ENCODE measurements around the gene KRT71.

The KRT71 gene

DNA sequence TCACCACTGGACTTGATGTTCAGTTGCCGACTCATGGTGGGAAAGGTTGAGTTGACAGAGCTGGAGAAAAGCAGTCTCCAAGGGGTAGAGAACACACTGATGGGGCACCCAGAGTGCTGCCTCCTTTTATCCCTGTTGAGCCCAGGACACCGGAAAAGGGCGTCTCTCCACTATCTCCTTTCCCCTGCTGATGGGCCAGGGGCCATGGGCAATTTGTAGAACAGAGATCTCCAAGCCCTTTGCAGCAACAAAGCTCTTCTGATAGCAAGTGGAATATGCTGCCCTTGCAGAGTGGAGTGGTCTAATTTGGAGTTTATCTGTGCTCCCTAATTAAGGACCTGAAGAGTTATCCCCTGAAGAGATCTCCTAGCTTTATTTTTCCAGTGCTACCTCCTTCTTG lies 20.8 kb upstream of the KRT71 start, which contains the start of gene KRT74:
TSS of gene KRT74 (minus strand) at position 101 of the 400 bp plus-strand sequence. CDS start at position 35, 66 bp downstream.
- FAIRE-seq, result no peak

DNA sequence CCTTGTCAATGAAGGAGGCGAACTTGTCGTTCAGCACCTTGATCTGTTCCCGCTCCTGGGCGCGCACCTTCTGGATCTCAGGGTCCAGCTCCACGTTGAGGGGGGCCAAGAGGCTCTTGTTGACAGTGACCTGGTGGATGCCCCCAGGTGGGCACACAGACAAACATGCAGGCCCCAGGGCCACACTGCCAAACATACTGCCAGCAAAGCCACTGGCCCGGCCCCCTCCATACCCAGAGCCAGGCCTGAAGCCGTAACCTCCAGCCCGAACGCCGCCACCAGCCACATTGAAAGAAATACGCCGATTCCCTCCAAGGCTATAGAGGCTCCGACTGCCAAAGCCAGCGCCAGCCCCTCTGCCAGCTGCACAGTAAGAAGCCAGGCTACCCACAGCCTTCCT lies 20.4 kb upstream of the KRT71 start:
- FAIRE-seq, result no peak

DNA sequence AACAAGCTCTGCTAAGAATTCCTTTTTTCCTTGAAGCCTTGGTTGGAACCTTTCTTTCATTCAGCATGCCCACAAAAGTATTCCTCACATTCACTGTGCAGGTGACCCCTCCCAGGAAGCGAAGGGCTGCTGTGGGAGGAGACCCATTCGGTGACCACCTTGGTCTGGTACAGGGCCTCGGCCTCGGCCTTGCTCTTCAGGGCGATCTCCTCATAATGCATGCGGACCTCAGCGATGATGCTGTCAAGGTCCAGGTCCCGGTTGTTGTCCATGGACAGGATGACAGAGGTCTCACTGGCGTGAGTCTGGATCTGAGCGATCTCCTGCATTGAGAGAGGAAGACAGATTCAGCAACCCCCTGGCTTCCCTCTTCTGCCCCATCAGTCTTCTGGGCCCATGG lies 17.6 kb upstream of the KRT71 start:
- no peak for FAIRE-seq

DNA sequence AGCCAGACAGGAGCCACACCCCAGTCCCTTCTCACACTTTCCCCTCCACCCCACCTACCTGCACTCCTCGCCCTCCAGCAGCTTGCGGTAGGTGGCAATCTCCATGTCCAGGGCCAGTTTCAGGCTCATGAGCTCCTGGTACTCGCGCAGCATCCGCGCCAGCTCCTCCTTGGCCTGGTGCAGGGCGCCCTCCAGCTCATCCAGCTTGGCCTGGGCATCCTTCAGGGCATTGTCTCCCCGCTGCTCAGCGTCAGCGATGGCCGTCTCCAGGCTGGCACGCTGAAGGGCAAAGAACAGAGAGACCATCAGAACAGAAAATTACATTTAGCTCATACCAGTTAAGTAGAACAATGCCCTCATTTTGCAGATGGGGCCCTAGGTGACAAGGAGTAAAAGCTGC lies 15.2 kb upstream of the KRT71 start:
- FAIRE-seq, result no peak

DNA sequence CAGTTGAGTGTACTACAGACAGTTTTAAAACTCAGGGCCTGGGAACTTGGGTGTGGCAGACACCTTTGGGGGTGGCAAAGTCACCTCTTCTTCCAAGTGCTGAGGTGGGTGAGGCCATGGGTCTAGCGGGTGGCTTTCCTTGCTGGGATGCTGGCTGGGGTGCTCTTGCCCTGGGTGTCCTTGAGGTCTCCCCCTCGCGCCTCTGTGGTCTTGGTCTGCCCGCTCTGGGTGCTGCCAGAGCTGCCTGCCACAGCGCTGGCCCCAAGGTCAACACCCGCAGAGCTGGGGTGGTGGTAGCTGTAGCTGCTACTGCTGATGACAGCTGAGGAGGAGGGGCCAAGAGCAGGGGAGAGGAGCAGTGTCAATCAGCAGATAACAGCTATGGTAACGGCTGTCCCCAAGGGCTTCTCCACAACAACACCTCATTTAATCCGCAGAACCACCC lies 13.9 kb upstream of the KRT71 start:
- no peak for FAIRE-seq

DNA sequence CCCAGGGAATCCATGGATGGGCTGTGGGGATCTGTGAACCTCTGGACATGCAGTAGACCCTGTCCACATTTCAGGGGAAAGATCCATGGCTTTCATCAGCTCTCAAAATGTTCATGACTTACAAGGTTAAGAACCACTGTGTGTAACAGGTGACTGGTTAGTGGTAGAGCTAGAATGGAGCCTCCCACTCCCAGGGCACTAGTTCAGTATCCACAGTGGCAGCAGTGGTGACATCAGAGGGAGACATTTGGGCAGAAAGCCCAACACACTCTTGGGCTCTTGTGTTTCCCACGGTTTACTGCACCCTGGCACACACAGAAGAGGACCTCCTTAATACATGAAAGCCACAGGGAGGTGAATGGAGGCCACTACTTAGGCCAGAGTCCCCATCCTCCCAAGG lies 11.6 kb upstream of the KRT71 start:
- FAIRE-seq, result no peak

DNA sequence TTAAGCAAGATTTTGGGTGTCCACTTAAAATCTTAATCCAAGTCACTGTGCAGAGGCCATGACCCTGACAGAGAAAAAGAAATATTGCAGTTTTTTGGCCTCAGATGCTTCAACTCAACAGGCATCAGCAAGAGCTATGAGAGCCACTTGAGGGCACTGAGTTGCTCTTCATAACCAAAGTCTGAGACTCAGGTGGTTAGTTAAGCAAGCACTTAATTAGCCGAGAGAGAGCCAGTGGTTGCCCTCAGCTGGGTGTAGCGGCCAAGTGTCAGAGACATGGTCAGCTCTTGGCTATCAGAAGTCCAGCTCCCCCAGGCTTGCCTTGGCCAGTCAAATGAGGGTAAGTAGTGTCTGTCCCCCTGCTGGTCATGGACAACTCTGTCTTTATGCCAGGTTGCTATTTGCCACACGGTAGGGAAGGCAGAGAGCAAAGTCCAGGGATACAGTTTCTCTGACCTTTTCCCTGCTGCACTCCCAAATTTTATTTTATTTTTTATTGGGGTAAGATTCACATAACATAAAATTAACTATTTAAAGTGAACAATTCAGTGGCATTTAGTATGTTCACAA lies 9.0 kb upstream of the KRT71 start:
- FAIRE-seq, result no peak

DNA sequence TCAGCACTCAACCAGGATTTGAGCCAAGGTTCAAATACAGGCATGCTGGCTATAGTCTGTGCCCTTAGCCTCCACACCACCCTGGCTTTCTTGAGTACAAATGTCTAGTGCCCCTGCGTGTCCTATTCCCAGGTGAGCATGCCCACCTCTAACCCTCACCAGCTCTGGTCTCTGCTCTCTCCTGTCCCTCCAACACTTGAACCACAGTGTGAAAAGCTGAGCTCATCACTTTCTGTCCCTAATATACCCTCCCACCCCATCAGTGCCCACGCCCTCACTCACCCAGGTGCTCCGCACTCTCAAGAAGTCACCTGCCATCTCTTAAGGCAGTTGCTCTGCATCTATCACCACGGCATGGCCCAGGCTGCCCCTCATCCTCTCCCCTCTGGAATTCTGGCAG lies 7.0 kb upstream of the KRT71 start:
- no peak for FAIRE-seq

DNA sequence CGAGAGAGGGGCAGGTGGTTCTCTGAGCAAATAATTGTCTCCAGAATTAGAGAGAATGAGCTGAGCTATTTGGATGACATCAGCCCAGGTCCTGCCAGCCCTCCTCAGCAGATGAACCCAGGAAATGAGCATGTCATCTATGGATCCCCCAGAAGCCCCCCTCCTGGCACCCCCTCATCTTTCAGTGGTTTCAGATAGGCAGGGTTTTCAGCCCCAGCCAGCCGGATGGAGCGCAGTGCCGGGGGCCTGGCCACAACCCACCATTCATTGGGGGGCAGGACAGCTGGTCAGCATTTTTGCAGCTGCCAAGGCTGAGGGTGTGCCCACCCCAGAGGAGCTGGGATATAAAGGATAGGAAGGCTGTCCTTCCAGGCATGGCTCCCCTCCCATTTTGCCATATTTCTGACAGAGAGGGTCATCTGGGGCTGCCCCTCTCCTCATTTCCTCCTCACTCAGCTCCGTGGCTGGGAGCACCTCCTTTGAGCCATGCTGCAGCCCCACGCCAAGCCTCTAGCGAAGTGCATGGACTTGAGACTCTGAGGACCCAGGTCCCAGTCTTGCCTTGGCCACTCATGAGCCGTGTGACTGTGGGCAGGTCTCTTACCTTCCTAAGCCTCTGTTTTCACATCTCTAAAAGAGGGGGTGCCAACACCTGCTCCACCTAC lies 6.0 kb upstream of the KRT71 start:
- FAIRE-seq, result no peak

DNA sequence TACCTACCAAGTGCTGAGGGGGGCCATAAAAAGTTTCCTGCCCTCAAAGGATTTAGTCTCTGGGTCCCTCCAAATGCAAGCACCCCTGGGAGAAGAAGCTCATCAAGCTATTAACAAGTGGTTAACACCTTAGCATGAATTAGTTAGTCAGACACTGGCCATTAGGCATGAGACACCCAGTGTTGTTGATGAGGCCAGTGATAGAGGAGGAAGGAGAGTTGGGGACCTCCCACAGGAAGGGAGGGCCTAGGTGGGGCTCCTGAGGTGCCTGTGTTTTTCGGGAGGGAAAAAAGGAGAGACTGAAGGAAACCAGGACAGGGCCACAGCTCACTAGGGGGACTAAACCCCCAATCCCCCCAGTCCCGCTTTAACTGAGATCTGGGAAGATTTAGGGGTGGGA lies 4.5 kb upstream of the KRT71 start:
- no peak for FAIRE-seq

DNA sequence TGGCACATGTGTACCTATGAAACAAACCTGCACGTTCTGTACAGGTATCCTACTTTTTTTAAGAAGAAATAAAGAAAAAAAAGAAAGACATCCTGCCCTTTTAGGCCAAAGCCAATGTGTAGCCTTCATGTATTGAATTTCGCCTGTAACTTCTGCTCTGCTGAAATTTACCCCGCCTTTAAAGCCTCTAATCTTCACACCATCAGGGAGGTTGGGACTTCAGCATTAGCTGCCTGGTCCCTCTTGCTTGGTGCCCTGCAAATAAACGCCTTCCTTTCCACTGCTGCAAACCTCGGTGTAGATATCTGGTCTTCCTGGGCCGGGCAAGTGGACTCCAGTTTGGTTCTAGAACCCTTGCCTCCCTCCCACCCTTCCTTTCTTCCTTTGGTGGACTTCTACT lies 2.6 kb upstream of the KRT71 start:
- no peak for FAIRE-seq

DNA sequence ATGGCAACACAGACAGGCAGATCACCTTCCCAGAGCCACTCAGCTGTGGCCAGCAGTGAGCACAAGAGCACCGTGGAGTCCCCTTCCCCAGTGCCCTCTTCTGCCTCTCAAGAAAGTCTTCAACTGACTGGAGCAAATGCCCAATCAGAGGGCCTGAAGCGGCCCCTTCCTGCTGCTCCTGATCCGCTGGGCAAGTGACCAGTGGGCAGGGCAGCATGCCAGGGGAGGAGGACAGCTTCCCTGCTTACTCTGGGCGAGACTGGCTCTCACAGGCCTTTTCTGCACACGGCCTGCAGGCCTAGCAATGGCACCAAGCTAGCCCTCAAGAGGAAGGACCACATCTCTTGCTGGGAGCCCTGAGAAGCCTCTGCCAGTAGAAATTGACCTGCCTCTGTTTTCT lies 890 bp downstream of the KRT71 start:
- FAIRE-seq, result no peak

DNA sequence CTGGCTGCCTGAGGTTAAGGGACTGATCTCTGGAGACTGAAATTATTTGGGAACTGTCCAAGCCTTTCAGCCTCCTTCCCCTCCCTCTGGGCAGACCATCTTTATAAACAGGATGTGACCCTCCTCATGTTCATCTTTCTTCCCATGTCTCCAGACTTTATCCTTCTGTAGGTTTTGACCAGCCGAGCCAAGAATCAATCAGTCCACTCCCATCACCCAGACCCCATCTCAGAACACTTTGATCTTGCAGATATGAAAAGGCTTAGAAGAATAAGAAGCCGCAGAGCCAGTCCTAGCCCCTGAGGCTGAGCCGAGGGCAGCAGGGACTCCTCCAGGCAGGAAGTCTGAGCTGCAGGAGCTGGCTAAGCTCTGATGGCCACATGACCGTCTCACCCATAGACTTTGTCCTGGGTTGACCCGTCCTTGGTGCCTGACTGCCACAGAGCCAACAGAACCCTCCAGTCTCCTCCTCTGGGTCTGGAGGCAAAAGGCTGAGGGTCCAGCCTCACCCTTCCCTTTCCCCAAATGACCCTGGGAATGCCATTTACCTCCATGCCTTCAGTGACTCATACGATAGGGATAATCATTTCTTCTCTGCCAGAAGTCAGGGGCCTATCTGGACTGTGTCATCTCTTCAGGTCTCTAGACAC lies 1.6 kb downstream of the KRT71 start:
- FAIRE-seq, result no peak

DNA sequence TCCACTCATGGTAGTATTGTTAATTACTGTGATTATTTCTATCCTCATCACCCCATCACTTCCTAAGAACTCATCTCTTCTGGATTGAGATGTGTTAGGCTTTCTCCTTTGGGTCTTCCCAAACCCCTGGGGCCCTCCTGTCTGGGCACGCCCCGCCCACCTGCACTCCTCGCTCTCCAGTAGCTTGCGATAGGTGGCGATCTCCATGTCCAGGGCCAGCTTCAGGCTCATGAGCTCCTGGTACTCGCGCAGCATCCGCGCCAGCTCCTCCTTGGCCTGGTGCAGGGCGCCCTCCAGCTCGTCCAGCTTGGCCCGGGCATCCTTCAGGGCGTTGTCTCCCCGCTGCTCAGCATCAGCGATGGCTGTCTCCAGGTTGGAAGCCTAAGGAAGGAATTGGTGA lies 6.8 kb downstream of the KRT71 start:
- FAIRE-seq, result no peak

DNA sequence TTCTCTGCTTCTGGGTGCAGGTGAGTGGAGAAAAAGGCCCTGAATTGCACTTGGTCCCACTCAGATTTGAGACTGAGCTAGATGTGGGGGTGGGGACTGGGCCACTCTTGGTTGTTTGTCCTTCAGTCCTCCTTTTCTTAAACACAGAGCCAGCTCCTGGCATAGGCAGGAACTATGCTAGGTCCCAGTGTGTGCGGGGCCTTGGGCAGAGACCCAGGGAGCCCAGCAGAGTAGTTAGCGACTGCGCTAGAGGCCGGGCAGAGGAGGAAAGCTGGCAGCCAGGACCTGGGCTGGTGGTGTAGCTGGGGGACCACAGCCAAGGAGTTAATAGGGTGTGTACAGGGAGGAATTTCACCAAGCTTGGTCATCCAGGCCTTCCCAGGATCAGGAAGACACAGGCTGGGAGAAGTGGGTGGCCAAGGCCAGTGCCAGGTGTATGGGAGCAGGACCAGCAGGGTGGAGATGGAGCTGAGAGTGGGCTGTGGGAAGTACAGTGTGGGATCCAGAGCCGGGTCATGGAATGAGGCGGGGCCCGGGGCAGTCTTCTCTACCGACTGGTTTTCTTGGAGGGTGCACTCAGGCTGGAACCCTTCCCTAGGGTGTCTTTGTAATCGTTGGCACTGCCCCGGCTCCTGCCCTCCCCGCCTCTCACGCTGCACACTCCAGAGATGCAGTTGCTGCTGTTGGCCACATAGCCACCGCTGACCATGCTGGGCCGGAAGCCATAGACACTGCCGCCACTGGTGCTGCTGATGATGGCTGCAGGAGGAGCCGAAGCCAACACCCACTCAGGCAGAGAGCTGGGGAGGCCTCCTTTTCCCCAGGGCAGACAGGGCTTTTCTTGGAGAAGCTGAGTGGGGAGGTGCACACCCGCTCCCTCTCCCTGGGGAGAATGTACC lies 8.7 kb downstream of the KRT71 start:
- no peak for FAIRE-seq

DNA sequence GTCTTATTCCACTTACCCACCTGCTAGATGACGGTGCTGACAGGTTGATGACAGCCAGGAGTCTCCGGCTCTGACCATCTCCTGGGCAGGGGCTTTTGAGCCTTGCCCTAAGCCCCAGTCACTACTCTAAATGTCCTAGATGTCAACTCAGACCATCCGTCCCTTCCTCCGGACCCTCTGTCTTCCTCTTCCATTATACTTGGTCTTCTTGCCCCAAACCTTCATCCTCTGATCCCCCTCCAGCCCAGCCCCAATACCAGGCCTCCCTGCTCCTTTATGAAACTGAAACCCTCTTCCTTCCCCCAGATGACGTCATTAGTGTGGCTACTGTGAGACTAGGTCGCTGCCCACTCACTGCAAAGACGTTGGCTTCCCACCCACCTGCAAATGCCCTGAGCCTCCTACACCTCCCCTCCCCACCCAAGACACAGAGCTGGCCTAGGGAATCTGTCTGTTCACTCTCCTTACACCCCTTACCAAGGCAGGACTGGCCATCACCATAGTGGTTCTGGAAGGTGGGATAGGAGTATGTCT lies 10.1 kb downstream of the KRT71 start:
- no peak for FAIRE-seq

DNA sequence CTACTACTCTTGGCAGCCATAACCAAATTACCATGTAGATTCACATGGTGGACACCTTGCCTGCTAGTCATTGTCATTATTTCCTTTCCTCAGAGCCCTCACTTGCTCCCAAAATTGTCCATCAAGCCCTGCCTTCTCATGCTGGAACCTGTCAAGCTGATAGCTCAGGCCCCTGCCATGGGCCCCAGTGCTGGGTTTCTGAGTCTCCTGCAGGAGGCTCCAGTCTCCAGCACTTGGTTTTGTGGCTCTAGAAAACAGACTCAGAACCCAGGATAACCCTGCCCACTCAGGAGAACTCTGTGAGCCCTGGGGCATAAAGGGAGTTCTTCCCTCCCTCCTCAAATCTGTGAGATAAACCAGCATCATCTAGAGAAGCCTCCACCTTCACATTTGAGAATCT lies 10.8 kb downstream of the KRT71 start:
- FAIRE-seq, result no peak

DNA sequence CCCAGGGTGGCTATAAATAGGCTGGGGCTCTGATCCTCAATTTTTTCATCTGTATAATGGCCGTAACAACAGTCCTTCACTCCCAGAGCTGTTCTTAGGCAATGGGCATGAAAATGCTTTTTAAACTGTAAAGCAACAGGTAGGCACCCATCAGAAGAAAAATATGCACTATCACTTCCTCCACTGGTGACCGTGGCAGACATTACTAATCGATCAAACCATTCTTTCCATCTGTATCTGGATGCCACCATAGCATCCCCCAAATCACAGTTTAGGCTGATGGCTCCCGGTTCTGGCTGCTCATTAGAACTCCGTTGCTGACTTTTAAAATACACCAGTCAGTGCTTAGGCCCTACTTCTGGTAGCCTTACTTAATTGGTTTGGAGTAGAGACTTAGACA lies 11.2 kb downstream of the KRT71 start:
- FAIRE-seq, result no peak

DNA sequence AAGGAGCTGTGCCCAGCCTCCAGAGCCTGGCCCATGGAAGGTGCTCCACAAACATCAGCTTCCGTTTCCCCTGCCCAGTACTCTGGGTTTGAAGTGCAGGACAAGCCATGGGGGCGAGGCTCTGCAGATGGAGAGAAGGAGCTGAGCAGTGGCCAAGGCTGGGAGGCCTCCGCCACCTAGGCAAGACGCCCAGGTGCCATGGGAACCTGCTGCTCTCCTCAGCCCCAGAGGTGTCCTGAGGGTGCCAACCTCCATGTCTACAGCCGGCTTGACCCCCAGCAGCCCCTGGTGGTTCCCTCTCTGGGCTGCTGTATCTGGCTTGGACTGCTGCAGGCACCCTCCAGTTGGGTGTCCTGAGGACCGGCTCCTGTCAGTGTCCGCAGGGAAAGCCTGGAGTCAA lies 12.4 kb downstream of the KRT71 start:
- FAIRE-seq, result no peak

DNA sequence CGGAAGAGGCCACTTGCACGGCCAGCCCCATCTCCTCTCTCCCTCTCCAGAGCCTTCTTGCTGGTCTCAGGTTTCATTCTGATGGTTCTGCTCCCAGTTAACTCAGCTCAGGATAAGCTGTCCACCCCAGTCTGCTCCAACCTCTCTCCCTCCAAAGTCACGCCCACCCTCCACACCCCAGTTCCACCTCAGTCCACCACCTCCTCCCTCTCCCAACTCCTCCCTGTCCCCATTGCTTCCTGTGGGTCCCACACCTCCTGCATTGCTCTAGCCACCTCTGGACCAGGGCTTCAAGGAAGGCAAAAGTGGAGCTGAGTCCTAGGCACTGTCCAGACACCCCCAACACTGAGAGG lies 13.1 kb downstream of the KRT71 start:
- no peak for FAIRE-seq

DNA sequence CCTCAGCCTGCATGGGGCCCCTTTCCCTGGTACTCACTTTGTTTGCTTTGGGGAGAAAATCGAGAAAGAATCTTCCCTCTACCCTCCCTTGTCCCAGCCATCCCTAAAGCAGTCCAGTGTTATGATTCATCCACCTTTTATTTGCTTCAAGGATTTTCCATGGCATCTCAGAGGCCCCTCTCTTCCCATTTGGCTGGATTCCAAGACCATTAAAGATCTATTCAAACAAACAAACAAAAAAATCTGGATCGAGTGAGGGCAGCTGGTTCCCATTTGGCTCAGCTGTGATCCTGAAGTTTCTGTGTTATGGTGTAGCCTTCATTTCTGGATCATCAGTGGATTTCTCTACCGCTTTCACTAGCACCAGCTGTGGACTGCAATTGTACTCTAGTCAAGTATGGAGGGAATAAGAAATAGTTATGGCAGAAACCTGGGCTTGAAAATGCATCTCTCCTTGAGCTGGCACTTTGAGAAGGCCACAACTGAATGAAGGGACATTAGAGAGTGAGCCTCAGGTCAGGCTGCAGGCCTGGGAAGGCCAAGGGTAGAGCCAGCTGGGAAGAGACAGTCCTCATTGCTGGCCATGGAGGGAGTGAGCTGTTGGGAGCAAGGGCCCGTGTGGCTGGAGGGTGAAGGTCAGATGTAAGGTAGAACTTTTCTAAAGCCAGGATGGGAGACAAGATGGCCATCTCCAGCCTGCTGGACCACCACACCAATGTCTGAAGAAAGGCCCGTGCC lies 13.7 kb downstream of the KRT71 start:
- FAIRE-seq, result no peak

DNA sequence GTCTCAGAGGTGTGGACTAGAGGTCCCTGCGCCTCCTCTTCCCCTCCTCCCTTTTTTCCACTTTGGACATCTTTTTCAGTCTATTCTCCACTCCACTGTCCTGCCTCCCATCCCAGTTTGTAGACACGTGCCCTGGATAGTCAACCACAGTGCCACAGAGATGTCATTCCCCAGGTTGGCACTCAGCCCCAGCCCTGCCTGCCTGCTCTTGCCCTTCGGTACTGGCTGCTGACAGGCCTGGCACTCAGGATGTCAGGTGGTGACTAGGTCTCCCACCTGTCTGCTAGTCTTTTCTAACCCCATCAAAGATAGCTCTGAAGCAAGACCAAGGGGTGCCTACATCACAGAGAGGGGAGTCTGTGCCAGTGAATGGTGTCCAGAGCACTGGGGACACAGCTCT lies 15.8 kb downstream of the KRT71 start:
- no peak for FAIRE-seq

DNA sequence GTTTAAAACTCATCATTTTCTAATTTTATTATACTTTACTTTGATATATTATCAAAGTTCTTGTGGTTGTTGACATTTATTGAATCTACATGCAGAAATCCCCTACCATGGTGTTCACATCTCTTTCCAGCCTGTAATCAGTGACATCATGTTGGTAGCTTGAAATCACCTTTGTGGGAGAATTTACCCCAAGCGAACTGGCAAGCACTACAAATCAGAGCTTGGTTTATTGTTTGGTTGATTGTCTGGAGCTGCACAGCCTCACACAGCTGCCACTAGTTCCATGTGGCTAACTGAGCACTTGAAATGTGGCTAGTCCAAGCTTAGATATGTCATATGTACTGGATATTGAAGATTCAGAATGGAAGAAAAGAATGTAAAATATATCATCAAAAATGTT lies 17.4 kb downstream of the KRT71 start:
- no peak for FAIRE-seq

Measured in colon (tissue), 2 donors.